GM12878 (cell line): ENCODE results near the gene CDH8. TPM values are rescaled to one million over a fixed set of nuclear protein-coding genes. Genes with fewer than 3 reads are reported as not detected.

Experiments used
- ATAC-seq: fragments of 200-7000 bp; cut with Tn5 transposase; 3 replicates; pipeline ENCODE4 v1.9.1; 2020; ENCODE audit warnings: mild to moderate bottlenecking, moderate library complexity
- BruUV-seq: library from RNA; stranded (reverse); fragments of 400-500 nt; replicated peaks from 2 replicates; lab custom pipeline; 2021; lab: Mats Ljungman, UMichigan
- CTCF ChIA-PET: fragments of 300-600 bp; sonication (Branson Sonifier 250); formaldehyde crosslinking; extraction: SDS; loops from one replicate; lab custom pipeline; 2021; ENCODE audit warnings: inconsistent platforms; lab: Yijun Ruan, JAX
- POLR2A ChIA-PET: fragments of 350-600 bp; formaldehyde crosslinking; extraction: SDS; loops from one replicate; lab custom pipeline; 2021; ENCODE audit warnings: inconsistent platforms; lab: Charles Lee
- RAD21 ChIA-PET: fragments of 300-600 bp; sonication (Branson Sonifier 250); formaldehyde crosslinking; loops from one replicate; lab custom pipeline; 2023; ENCODE audit warnings: antibody characterized with exemption; ENCODE audit not compliant: unreplicated experiment; lab: Charles Lee
- SMC1A ChIA-PET: fragments of 300-600 bp; sonication (Branson Sonifier 250); formaldehyde crosslinking; loops from one replicate; lab custom pipeline; 2023; ENCODE audit not compliant: unreplicated experiment, uncharacterized antibody; lab: Charles Lee
- DNase-seq: peaks from one replicate; pipeline ENCODE4 v3.0.0-alpha.2; 2011; ENCODE audit warnings: low read depth, low spot score
- FAIRE-seq: peaks from 3 replicates; lab custom pipeline; 2011; peaks lifted over from hg19 to GRCh38; lab: Jason Lieb, UNC
- H2AFZ ChIP-seq: 2 replicates; pipeline ENCODE4 v1.6.0; 2011; ENCODE audit warnings: low read depth, low read length, control low read depth; ENCODE audit not compliant: control insufficient read depth
- H3K27ac ChIP-seq: 2 replicates; pipeline ENCODE4 v1.5.1; 2011; ENCODE audit warnings: control low read depth; ENCODE audit not compliant: control insufficient read depth, insufficient read depth
- H3K27me3 ChIP-seq, 2 experiments: replicated peaks in 1 of 2; 2 replicates each; pipeline versions ENCODE4 v1.6.0 to v1.6.1; 2011; ENCODE audit warnings: low read length in 1 of 2; ENCODE audit not compliant: control insufficient read depth in 2 of 2, insufficient read depth in 2 of 2
- H3K36me3 ChIP-seq, 2 experiments: 2 replicates each; pipeline ENCODE4 v1.5.1; 2011; ENCODE audit warnings: low read length in 1 of 2; ENCODE audit not compliant: control insufficient read depth in 2 of 2, insufficient read depth in 2 of 2
- H3K4me1 ChIP-seq: 2 replicates; pipeline ENCODE4 v1.6.1; 2011; ENCODE audit warnings: mild to moderate bottlenecking, low read length, moderate library complexity, mixed read lengths; ENCODE audit not compliant: control insufficient read depth, insufficient read depth
- H3K4me2 ChIP-seq: 2 replicates; pipeline ENCODE4 v1.6.0; 2011; ENCODE audit warnings: control low read depth; ENCODE audit not compliant: control insufficient read depth, insufficient read depth
- H3K4me3 ChIP-seq: fragments of 200-600 bp; sonication (generic); 2 replicates; pipeline ENCODE4 v1.5.1; 2016
- H3K79me2 ChIP-seq: 2 replicates; pipeline ENCODE4 v1.6.0; 2011; ENCODE audit warnings: low read length; ENCODE audit not compliant: control insufficient read depth, insufficient read depth
- H3K9ac ChIP-seq: 2 replicates; pipeline ENCODE4 v1.8.0; 2011; ENCODE audit warnings: low read length, control low read depth, mixed read lengths; ENCODE audit not compliant: control insufficient read depth, insufficient read depth
- H3K9me3 ChIP-seq: replicated peaks from 3 replicates; pipeline ENCODE4 v1.5.1; 2011; ENCODE audit warnings: mild to moderate bottlenecking, low read length; ENCODE audit not compliant: control insufficient read depth, insufficient read depth
- H4K20me1 ChIP-seq: 2 replicates; pipeline ENCODE4 v1.6.0; 2011; ENCODE audit not compliant: control insufficient read depth, insufficient read depth
- BACH1 ChIP-seq: fragments of 450-650 bp; IDR thresholded peaks from 2 replicates; pipeline ENCODE4 v1.6.1; 2017; ENCODE audit warnings: mild to moderate bottlenecking, borderline replicate concordance
- E2F8 ChIP-seq: fragments of 450-650 bp; IDR thresholded peaks from 2 replicates; pipeline ENCODE4 v1.6.1; 2018; ENCODE audit warnings: mild to moderate bottlenecking, low read depth, moderate library complexity; ENCODE audit not compliant: partially characterized antibody
- HDGF ChIP-seq: fragments of 450-650 bp; IDR thresholded peaks from 2 replicates; pipeline ENCODE4 v1.6.1; 2016; ENCODE audit warnings: antibody characterized with exemption
- PML ChIP-seq: IDR thresholded peaks from 2 replicates; pipeline ENCODE4 v1.6.1; 2012; ENCODE audit warnings: low read length, inconsistent platforms
- PRDM15 ChIP-seq: fragments of 450-650 bp; formaldehyde crosslinking; IDR thresholded peaks from 2 replicates; pipeline ENCODE4 v1.4.0; 2020; ENCODE audit warnings: mild to moderate bottlenecking, moderate library complexity
- RAD51 ChIP-seq: fragments of 450-650 bp; IDR thresholded peaks from 2 replicates; pipeline ENCODE4 v1.6.1; 2016; ENCODE audit warnings: moderate library complexity, mild to moderate bottlenecking, inconsistent platforms
- RB1 ChIP-seq: fragments of 450-650 bp; formaldehyde crosslinking; IDR thresholded peaks from 2 replicates; pipeline ENCODE4 v1.6.1; 2017; ENCODE audit warnings: mild to moderate bottlenecking, borderline replicate concordance
- SIN3A ChIP-seq: IDR thresholded peaks from 2 replicates; pipeline ENCODE4 v1.6.1; 2012; ENCODE audit warnings: low read depth, low read length, improper control_type of control experiment
- SKIL ChIP-seq: fragments of 450-650 bp; IDR thresholded peaks from 2 replicates; pipeline ENCODE4 v1.6.1; 2017; ENCODE audit warnings: mild to moderate bottlenecking, low read depth, inconsistent platforms; ENCODE audit not compliant: poor library complexity, severe bottlenecking
- TARDBP ChIP-seq: IDR thresholded peaks from 2 replicates; pipeline ENCODE4 v1.6.1; 2016; ENCODE audit warnings: borderline replicate concordance
- YBX1 ChIP-seq: fragments of 450-650 bp; IDR thresholded peaks from 2 replicates; pipeline ENCODE4 v1.6.1; 2016; ENCODE audit warnings: antibody characterized with exemption
- WGBS: methylation state at CpG from one replicate; pipeline ENCODE4 v1.1.6; 2016; ENCODE audit warnings: low lambda C conversion rate; ENCODE audit not compliant: insufficient replicate concordance, insufficient coverage; ENCODE audit errors: missing lambda C conversion rate; 5-methylcytosine and 5-hydroxymethylcytosine counted together
- in situ Hi-C: fragments of 300-500 bp; cut with MboI; formaldehyde crosslinking; loops from 9 replicates; pipeline ENCODE4 v1.14.3; 2018; ENCODE audit warnings: mixed read lengths
- intact Hi-C: fragments of 100-400 bp; cut with micrococcal nuclease; formaldehyde crosslinking; loops from one replicate; pipeline ENCODE4 v1.14.2; 2022; ENCODE audit not compliant: unreplicated experiment
- polyA plus RNA-seq, 11 experiments: library from polyadenylated mRNA; depleted of rRNA in 4 of 11; unstranded in 6 of 11; stranded (reverse) in 5 of 11; fragments of >200 nt; fragmentation: Nextera tagmentation in 4 of 11; fragmentation: Illumina TruSeq in 1 of 11; extraction: Ambion mirVana in 4 of 11; extraction: Trizol in 1 of 11; gene quantifications; 1 replicate in 1 of 11; 2 replicates in 10 of 11; pipeline versions ENCODE4 v1.2.1 to v1.2.3, GENCODE V29; 2011 to 2016; ENCODE audit warnings: inconsistent platforms in 2 of 11, missing spikeins in 2 of 11, low read depth in 1 of 11
- total RNA-seq, 4 experiments: library from RNA; depleted of rRNA in 3 of 4; stranded (reverse); fragments of >200 nt in 3 of 4; fragmentation: Illumina TruSeq in 1 of 4; extraction: Trizol in 1 of 4; gene quantifications; 2 replicates each; pipeline versions ENCODE4 v1.2.1 to v1.2.3, GENCODE V29; 2013 to 2021
- TF ChIP-seq, protein P1 (sequence below): IDR thresholded peaks from 2 replicates; pipeline ENCODE4 v1.6.1; 2012; ENCODE audit warnings: low read depth, low read length, improper control_type of control experiment

CDH8 gene
- total and polyA plus RNA-seq, 10 of the 15 experiments (the other 5 are each of a cell fraction or from before 2014, with no cell fraction given) = 0.13 to 0.68 (median 0.25) TPM; not detected in 3

- H3K4me3 ChIP-seq = no peak overlapping the region
- ChIA-PET SMC1A (no interaction called here), CTCF (no interaction called here), POLR2A (no interaction called here), RAD21 (no interaction called here)
- no peak for FAIRE-seq
- H3K36me3 ChIP-seq = no peaks in the 10 kb centered on the region
- no peak overlapping the region for H3K4me2 ChIP-seq
- no peaks in the 10 kb centered on the region for H3K27me3 ChIP-seq
- H2AFZ ChIP-seq = no peak overlapping the region
- peak; percentile 46 for ATAC-seq
- H3K9me3 ChIP-seq = no peaks in the 10 kb centered on the region
- DNase-seq = no peak
- H3K9ac ChIP-seq = no peak overlapping the region
- intact Hi-C loops (no loop called here), in situ Hi-C loops (no loop called here)
- no peaks in the 10 kb centered on the region for H3K79me2 ChIP-seq
- TF ChIP-seq RB1 = no peak
- TF ChIP-seq HDGF = no peak
- no peak for TF ChIP-seq RAD51
- no peak for TF ChIP-seq SIN3A
- no peak for TF ChIP-seq BACH1
- TF ChIP-seq E2F8 = no peak
- no peak for TF ChIP-seq PRDM15 (CRISPR knock-in tag)
- TF ChIP-seq SKIL = no peak
- no peak for TF ChIP-seq PML
- no peak for TF ChIP-seq YBX1
- no peak for TF ChIP-seq TARDBP
- TF ChIP-seq, protein P1, sequence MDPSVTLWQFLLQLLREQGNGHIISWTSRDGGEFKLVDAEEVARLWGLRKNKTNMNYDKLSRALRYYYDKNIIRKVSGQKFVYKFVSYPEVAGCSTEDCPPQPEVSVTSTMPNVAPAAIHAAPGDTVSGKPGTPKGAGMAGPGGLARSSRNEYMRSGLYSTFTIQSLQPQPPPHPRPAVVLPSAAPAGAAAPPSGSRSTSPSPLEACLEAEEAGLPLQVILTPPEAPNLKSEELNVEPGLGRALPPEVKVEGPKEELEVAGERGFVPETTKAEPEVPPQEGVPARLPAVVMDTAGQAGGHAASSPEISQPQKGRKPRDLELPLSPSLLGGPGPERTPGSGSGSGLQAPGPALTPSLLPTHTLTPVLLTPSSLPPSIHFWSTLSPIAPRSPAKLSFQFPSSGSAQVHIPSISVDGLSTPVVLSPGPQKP = no peak
- BruUV-seq = no TSS peak
- H3K27ac ChIP-seq = no peak overlapping the region
- 23% methylated on average over 3 of the region's 3 CpGs for WGBS
- H4K20me1 ChIP-seq = no peaks in the 10 kb centered on the region
- H3K4me1 ChIP-seq = no peaks in the 10 kb centered on the region
These were observed 358.1 kb downstream of the CDH8 start for GRCh38 chr16:61678182-61678581.
